Glomerular visceral epithelial cell (primary cell): ENCODE results near the gene ZBTB21.
"Not testable (repeated sequence)": the region's sequence is repeated elsewhere in the genome, so short reads cannot be mapped to it uniquely, and the experiment has no call there.

ENCODE experiments used
- DNase-seq: peaks from one replicate; pipeline ENCODE4 v3.0.0-alpha.2; 2016; ENCODE audit errors: extremely low spot score

Gene ZBTB21

DNA sequence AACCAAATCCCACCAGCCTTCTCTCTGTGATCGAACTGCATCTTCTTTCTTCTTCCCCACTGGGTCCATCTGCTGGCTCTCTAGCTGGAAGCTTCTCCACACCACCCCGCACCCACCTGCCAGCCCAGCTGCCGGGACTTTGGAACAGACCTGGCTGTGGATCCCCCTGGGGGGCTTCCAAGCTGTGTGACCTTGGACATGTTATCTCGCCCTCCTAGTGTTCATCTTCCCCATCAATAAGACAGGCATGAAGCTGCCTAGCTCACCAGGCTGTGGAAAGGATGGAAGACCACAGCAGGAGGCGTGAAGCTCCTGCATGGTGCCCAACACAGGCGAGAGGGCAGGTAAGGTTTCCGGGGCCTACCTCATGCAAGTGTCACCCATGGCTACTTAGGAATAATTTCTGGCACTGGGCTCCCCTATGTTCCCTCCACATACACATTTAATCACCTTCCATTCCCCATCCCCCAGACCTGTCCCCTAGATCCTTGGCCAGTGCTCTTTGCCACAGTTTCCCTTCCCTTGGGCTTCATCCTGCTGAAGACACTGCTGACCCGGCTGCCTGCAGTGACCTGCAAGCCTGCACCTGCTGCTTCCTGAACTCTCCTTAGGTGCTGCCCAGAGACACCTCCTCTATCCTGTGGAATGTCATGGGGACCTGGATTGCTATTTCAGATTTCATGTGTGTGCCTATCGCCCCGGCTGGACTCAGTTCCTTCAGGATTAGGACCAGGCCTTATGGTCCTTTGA, 43.1 kb downstream of the ZBTB21 start:
- no peak for DNase-seq

DNA sequence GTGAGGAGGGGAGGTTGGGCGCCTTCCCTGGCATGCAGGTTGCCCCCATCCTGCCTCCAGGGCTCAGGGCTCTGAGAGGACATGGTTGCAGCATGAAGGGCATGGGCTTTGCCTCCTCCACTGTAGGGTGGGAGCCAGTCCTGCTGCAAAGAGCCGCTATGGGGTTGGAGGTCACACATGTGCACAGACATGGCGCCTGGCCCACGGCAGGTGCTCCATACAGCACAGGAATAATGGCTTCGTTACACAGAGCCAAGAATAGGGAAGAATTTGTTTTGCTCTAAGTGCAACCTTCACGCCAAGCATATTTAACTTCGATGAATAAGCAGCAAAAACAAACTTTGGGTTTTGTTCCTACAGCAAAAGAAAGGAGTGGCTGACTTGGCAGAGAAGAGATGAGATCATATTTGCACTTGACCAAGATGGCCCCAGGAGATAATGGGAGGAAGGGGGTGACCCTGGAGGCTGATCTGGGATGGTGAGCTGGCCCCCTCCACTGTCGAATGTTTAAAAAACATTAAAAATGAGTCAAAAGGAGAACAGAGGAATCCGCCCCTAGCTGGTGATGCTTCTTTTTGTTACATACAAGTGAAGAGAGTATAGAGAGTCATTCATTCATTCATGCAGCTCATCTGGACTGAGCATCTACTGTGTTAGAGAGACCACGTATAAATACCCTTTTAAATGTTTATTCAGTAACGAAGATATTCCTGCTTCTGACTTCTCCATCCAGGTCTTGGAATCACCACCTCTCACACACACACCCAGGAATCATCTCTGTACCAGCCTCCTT, 43.9 kb downstream of the ZBTB21 start:
- no peak for DNase-seq

DNA sequence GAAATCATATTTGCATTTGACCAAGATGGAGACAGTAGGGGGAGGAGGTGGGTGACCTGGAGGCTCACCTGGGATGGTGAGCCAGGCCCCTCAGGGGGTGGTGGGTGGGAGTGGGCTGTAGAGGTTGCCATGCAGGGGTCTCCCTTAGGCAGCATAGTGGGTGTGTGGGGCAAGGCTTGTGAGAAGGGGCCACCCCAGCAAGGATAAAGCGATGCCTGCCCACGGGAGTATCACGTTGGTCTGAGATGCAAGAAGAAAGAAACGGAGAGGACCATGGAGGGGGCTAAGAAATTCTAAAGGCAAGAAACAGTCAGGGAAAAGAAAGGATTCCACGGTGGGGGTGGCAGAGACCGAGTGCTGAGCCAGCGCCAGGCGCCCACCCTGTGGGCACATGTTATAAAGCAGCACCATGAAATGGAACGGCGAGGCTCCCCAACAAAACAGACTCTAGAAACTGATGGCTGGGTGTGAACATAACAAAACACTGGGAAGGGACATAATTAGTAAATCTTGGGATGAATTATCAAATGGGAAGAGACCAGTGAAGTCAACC, 44.6 kb downstream of the ZBTB21 start:
- DNase-seq, result no peak

DNA sequence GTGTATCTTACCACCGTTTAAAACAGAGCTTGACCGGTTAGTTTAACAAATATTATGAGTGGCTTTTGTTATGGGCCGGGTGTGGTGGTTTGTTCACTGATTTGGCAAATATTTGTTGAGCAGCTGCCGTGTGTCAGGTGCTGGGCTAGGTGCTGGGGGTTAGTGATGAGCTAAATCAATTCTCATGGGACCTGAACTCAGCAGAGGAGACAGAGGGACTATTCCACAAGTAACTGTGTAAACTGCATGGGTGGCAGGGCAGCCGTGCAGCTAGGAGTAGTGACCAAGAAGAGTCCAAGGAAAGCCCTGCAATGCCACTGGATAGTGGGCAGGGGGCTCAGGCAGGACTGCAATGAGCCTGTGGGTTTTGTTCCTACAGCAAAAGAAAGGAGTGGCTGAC, 45.1 kb downstream of the ZBTB21 start:
- no peak for DNase-seq

DNA sequence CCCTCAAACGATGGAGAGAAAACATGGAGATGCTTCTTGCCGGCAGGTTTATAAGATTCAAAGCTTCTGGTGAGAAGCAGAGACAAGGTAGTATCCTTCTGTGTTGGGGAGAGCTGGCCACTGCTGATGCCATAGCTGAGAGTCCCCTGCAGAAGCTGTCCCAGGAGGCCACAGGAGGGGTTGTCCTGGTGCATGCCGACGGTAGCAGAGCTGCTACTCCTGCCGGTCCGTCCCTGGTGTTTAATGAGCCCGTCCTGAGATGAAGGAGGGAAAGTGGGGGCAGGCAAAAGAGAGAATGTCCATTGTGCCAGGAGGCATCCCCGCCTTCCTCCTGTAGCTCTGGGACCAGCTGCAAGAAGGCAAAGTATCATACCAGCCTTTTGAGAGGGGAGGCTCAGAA, 46.0 kb downstream of the ZBTB21 start:
- DNase-seq, result no peak

DNA sequence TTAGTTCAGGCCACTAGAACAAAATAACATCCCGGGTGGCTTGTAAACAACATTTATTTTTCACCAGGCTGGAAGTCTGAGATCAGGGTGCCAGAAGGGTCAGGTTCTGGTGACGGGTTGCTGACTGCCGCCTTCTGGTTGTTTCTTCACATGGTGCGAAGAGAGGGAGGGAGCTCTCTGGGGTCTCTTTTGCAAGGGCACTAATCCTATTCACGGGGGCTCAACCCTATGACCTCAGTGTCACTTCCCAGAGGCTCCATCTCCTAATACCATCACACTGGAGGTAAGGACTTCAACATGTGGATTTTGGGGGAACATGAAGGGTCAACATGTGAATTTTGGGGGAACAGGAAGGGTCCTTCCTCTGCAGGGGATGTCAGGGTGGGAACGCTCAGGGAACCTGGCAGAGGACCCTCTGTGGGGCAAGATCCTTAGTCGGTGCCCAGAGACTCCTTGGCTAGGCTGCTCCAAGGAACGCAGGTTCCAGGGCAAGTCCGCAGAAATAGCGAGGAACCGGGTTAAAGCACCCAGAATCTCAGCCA, 47.7 kb downstream of the ZBTB21 start:
- no peak for DNase-seq

DNA sequence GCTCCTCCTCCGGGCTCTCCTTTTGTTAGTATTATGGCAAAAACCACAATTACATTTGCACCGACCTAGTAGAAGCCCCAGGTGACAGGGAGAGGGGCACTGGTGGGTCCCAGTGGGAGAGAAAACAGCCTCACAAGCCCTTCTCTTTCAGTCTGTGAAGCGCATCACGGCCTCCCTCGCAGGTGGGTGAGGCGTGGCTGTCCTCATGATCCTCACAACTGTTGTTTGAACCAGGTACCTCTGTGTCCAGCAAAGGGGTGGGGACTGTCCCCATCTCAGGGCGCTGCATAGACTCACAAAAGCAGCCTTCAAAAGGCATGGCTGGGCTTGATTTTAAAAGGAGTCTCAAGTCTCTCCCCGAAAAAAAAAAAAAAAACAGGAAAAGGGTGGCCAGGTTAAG, 48.4 kb downstream of the ZBTB21 start:
- DNase-seq, result no peak

DNA sequence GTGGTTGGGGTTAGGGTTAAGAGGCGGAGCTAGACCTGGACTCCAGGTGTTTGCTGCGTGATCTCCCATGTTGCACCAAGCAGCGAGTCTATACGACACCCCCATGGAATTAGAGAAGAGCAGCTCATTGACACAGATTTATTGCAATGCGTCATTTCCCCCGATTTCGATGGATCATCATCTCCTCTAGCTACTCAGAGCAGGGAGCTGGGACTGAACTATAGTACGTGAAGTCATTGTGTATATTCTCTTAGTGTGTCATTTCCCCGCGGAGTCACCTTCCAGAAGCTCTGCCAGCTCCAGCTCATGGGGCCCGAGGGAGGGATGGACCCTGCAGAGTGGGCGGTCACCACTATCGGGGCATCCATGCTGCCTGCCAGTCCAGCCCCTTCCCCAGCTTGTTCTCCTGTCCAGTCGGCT, 48.9 kb downstream of the ZBTB21 start:
- DNase-seq, result no peak

DNA sequence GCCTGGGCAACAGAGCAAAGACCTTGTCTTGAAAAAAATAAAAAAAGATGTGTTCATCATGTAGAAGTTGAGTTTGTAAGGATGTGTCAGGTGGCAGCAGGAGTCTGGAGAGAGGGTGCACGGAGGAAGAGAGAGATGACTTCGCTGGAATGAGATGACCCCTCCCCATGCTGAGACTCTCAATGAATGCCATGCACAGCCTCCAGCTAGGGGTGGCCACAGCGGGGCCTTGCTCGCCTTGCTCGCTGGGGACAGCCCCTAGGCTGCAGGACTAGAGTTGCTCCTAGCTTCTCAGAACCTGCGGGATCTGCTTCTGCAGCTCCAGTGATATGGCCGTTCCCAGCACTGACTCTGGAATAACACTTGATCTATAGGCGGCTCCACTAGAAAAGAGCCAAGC, 49.8 kb downstream of the ZBTB21 start:
- DNase-seq, result no peak

DNA sequence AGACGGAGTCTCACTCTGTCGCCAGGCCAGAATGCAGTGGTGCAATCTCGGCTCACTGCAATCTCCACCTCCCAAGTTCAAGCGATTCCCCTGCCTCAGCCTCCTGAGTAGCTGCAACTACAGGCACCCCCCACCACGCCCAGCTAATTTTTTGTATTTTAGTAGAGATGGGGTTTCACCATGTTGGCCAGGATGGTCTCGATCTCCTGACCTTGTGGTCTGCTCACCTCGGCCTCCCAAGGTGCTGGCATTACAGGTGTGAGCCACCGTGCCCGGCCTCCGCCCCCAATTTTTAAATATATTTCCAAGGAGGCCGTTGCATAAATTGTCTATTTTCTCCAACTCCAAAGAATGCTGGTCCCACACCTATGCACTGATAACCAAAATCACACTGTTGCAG, 50.5 kb downstream of the ZBTB21 start:
- not testable (repeated sequence) for DNase-seq

DNA sequence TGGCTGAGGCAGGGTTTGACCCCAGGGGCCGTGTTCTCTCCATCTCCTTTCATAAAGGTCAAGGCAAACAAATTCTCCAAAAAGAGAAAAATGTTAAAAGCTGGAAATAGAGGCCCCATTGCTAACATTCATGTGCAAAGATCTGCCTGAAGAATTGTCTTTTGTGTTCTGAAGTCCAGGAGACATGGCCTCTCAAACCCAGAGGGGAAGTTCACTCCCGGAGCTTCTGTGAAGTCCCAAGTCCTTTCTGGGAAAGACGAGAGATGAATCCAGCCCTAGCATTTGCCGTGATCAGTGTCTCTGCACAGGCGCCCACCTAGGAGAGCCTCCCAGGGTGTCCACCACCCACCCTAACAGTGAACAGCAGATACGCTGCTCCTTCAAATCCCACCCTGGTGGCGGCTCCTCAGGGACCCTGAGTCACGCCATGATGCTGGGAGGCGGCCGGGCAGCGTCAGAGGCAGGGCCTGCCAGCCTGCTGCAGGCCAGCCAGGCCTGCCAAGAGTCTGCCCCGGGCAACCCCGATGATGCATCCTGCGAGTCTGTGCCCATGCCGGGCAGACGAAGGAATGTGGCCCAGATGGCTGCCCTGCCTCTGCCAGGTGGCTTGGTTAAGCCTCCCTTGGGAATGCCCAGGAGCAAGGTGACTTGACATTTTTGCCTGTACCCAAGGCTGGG, 51.1 kb downstream of the ZBTB21 start:
- DNase-seq, result peak; percentile 32

DNA sequence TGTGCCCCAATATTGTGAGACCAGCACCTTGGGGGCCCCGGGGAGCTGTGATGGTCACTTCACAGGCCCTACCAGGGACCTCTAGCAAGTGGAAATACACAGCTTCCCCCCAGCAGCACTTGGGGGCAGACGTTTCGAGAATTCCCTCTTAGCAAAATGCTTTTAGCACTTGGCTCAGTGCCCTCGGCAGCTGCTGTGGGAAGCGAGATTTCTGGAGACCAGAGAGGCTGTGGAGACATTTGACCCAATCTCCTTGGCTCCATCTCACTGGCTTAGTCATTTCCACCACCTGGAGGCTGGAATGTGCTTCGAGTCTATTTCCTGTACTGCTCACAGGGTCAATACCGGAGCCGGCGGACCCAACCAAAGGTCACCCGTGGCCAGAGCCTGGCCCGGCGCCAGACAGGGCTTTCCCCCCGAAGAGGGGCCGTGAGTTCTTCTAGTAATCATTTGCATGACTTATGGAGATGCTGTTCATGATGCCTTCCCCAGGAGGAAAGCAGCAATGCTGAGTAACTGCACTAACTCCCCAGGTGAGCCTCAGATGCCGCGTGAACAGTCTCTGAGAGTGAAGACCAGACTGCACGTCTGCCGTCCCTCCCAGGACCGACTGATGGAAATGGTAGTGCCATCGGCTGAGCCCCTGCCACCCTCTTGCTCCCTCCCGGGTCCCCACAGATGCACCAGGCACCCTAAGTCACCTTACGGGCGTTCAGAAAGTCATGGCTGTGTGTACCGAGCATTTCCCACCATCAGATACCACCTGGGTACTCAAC, 52.0 kb downstream of the ZBTB21 start:
- DNase-seq, result peak; percentile 96

DNA sequence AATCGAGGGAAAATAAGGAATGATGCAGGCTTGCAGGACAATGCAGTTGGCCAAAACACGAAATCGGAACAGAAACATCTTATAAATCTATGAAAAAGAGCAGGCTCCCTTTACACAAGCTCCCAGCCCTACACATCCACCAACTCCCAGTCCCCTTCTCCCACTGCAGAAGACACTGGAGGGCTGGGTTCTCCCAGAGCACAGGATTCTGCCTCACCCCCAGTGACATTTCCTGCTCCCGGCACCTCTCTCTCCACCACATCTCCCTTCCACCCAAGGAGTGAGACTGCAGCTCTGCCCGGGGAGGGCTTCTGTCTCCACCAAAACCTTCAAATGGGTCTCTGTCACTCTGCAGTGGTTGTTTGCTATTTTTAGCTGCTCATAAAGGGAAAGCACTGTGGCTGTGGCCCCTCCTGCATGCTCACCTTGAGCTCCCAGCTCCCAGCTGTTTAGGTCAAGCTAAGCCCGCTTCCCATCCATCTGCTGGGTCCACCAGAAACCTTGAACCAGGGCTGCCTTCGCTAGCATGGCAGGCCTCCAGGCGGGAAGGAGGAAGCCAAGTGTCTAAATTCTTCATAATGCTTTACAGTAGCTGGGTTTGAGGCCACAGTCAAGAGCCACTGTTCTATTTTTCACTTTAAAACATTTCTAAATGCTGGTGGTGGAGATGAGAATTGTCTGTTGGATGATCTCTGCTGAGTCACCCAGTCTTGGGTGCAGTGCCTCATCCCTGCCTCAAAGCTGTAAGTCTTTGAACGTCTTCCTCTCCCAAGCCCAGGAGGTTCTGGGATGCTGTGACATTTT, 53.0 kb downstream of the ZBTB21 start:
- peak; percentile 64 for DNase-seq

DNA sequence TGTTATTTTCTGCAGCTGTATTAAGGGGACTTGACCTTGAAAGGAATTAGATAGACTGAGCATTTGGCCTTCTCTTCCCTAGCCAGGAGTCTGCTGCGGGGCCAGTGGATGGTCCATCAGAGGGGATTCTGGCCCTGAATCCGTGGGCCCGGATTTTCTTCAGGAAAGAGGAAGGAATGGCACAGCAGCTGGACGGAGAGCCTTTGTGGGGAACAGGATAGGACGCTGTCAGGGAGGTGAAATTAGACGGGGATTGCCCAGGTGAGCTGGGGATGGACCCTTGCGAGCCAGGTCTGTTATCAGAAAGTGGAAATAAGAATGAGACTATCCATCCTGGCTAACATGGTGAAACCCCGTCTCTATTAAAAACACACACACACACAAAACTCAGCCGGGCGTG, 54.6 kb downstream of the ZBTB21 start:
- no peak for DNase-seq

DNA sequence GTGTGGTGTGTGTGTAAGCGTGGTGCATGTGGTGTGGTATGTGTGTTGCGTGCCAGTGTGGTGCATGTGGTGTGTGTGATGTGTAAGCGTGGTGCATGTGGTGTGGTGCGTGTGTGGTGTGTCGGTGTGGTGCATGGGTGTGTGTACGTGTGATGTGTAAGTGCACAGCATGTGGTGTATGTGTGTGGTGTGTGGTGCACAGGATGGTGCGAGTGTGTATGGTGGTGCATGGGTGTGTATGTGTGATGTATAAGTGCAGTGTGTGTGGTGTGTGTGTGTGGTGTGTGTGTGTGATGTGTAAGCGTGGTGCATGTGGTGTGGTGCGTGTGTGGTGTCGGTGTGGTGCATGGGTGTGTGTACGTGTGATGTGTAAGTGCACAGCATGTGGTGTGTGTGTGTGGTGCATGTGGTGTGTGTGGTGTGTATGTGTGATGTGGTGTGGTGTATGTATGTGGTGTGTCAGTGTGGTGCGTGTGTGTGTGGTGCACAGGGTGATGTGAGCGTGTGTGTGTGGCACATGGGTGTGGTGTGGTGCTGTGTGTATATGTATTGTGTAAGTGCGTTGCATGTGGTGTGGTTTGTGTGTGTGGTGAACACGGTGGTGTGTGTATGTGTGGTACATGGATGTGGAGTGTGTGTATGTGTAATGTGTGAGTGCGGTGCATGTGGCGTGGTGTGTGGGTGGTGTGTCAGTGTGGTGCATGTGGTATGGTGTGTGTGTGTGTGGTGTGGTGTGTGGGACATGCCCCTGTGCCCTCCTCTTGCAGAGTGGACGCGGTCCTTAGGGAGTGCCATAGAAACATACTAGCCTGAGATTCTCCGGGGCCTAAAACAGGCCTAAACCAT, 55.3 kb downstream of the ZBTB21 start:
- no peak for DNase-seq

DNA sequence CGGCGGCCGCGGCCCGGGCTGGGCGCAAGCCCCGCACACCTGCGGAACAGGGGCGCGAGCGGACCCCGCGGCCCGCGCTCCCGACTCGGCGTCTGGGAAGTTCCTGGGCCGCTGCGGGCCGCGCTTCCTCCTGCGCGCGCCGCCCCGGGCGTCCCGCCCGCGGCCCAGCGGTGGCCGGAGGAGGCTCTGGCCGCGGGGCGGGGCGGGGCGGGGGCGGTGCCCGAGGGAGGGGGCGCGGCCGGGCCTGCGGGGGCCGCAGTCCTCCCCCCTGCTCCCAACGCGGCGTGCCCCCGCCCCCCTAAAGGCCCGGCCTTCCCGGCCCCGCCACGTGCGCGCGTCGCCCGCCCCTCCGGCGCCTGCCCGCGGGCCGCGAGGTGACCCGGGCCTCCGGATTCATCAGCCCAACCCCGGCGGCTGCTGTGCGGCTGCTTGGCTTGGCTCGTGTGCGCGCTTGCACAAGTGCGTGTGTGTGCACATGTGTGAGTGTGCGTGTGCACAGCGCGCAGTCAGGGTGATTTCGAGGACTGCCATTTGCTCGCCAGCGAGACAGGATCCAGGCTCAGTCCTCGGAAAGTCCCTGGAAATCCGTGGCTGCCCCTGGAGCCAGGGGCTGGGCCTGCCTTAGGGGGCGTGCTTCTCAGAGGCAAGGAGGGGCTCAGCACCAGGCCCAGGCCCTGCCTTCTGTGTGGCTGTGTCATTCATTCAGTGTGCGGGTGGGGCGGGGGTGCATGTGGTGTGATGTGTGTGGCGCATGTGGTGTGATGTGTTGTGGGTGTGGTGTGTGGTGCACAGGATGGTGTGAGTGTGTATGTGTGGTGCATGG, 56.1 kb downstream of the ZBTB21 start, which contains the start of gene C2CD2:
TSS of gene C2CD2 (minus strand) at position 188 of the 823 bp plus-strand sequence. CDS start 370 bp downstream, outside the sequence.
- DNase-seq, result peak; percentile 87

DNA sequence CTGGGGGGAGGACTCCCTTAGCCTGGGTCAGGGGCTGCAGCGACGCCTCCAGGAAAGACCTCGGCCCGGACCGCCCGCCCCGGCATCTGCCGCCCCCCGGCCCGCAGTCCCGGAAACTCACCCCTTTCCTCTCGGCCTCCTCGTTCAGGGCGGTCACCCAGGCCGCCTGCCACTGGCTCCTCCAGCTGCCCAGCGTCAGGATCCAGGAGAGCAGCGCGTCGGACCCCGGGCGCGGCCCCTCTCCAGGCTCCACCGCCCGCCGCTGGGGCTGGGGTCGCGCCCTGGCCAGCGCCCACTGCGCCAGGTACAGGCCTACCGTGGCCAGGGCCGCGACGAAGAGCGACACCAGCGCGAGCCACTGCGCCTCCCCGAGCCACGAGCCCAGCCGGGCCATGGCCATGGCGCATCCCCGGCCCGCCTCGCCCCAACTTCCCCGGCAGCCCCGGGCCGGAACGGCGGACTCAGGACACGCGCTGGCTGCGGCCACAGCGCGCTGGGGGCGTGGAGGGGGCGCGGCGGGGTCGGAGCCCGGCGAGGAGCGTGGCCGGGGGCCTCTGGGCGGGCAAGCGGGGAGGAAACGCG, 56.8 kb downstream of the ZBTB21 start:
- DNase-seq, result no peak
